HG03558 (cell line): Measurements from ENCODE around the gene OSER1.
"Not testable (repeated sequence)": the region's sequence is repeated elsewhere in the genome, so short reads cannot be mapped to it uniquely, and the experiment has no call there.

Source experiments
- ATAC-seq: cut with Tn5 transposase; IDR thresholded peaks from one replicate; pipeline ENCODE4 v1.9.1; 2021; ENCODE audit warnings: moderate number of reproducible peaks; ENCODE audit not compliant: unreplicated experiment; ENCODE audit errors: extremely low read depth

The OSER1 gene

GRCh38 chr20:44210406-44211176 is at the start of gene OSER1:
Gene OSER1 (minus strand): TSS chr20:44210771. CDS start chr20:44206957, 3,814 bp downstream.
- peak; percentile 52 for ATAC-seq

GRCh38 chr20:44258226-44258890 is 47.8 kb upstream of the OSER1 start:
- ATAC-seq, result no peak

GRCh38 chr20:44256961-44257360 is 46.4 kb upstream of the OSER1 start:
- ATAC-seq, result no peak

- ATAC-seq, result no peak
These were observed 45.4 kb upstream of the OSER1 start for GRCh38 chr20:44255942-44256341.

- no peak for ATAC-seq
These were observed 43.5 kb upstream of the OSER1 start for GRCh38 chr20:44254073-44254472.

GRCh38 chr20:44253528-44253927 is 43.0 kb upstream of the OSER1 start:
- ATAC-seq, result no peak

- ATAC-seq, result no peak
These were observed 40.7 kb upstream of the OSER1 start for GRCh38 chr20:44251284-44251683.

GRCh38 chr20:44248410-44248759 is 37.8 kb upstream of the OSER1 start:
- no peak for ATAC-seq

- ATAC-seq, result no peak
These were observed 37.2 kb upstream of the OSER1 start for GRCh38 chr20:44247586-44248409.

- no peak for ATAC-seq
These were observed 36.6 kb upstream of the OSER1 start, which contains the start of gene GDAP1L1 for GRCh38 chr20:44247131-44247571. Gene GDAP1L1 (plus strand): TSS chr20:44247308. CDS start chr20:44247335, 27 bp downstream.

- ATAC-seq, result no peak
These were observed 35.4 kb upstream of the OSER1 start for GRCh38 chr20:44245977-44246376.

GRCh38 chr20:44241796-44242195 is 31.2 kb upstream of the OSER1 start:
- no peak for ATAC-seq

- not testable (repeated sequence) for ATAC-seq
These were observed 26.3 kb upstream of the OSER1 start for GRCh38 chr20:44236840-44237239.

- no peak for ATAC-seq
These were observed 25.1 kb upstream of the OSER1 start for GRCh38 chr20:44235702-44236101.

- ATAC-seq, result no peak
These were observed 24.2 kb upstream of the OSER1 start for GRCh38 chr20:44234566-44235317.

GRCh38 chr20:44233436-44234016 is 23.0 kb upstream of the OSER1 start:
- ATAC-seq, result no peak

GRCh38 chr20:44232469-44232856 is 21.9 kb upstream of the OSER1 start:
- ATAC-seq, result not testable (repeated sequence)

- ATAC-seq, result no peak
These were observed 21.3 kb upstream of the OSER1 start for GRCh38 chr20:44231713-44232468.

- no peak for ATAC-seq
These were observed 20.6 kb upstream of the OSER1 start for GRCh38 chr20:44231193-44231592.
